ENCODE results near the gene PNPO.
"Not testable (repeated sequence)": the region's sequence is repeated elsewhere in the genome, so short reads cannot be mapped to it uniquely, and the experiment has no call there.

The PNPO gene

GRCh38 chr17:47907932-47908562, 33.3 kb upstream of the PNPO start:
- H3K9me3 Mint-ChIP-seq = no peaks in the 10 kb centered on the region
- no peak overlapping the region for H3K27ac Mint-ChIP-seq
- DNase-seq = no peak
- peaks cover 12% of the 10 kb centered on the region for H3K4me1 Mint-ChIP-seq
- H3K27me3 Mint-ChIP-seq = no peaks in the 10 kb centered on the region
- peaks cover 4% of the 10 kb centered on the region for H3K36me3 Mint-ChIP-seq (ENCODE audit: low read depth)
- no peak for ATAC-seq
- no peak overlapping the region for H3K4me3 Mint-ChIP-seq

- DNase-seq (no peak), ATAC-seq (no peak)
- H3K4me1 Mint-ChIP-seq = peaks cover 4% of the 10 kb centered on the region
- no peaks in the 10 kb centered on the region for H3K9me3 Mint-ChIP-seq
- no peaks in the 10 kb centered on the region for H3K27me3 Mint-ChIP-seq
- H3K4me3 Mint-ChIP-seq = no peak overlapping the region
- peaks cover 9% of the 10 kb centered on the region for H3K36me3 Mint-ChIP-seq (ENCODE audit: low read depth)
- no peak overlapping the region for H3K27ac Mint-ChIP-seq
Observed at GRCh38 chr17:47913050-47913449, 28.3 kb upstream of the PNPO start.

- no peak for ATAC-seq
- H3K27me3 Mint-ChIP-seq = no peaks in the 10 kb centered on the region
- no peak for DNase-seq
- peak overlapping the region; percentile 21 for H3K27ac Mint-ChIP-seq
- H3K4me3 Mint-ChIP-seq = no peak overlapping the region
- no peaks in the 10 kb centered on the region for H3K9me3 Mint-ChIP-seq
- peaks cover 7% of the 10 kb centered on the region for H3K36me3 Mint-ChIP-seq (ENCODE audit: low read depth)
- H3K4me1 Mint-ChIP-seq = peaks cover 2% of the 10 kb centered on the region
Observed at GRCh38 chr17:47914306-47914948, 26.9 kb upstream of the PNPO start.

- ATAC-seq (no peak), DNase-seq (no peak)
- H3K36me3 Mint-ChIP-seq (ENCODE audit: low read depth) = peaks cover 13% of the 10 kb centered on the region
- no peaks in the 10 kb centered on the region for H3K27me3 Mint-ChIP-seq
- no peaks in the 10 kb centered on the region for H3K4me1 Mint-ChIP-seq
- no peaks in the 10 kb centered on the region for H3K9me3 Mint-ChIP-seq
- no peak overlapping the region for H3K27ac Mint-ChIP-seq
- H3K4me3 Mint-ChIP-seq = no peak overlapping the region
Observed at GRCh38 chr17:47915776-47916398, 25.5 kb upstream of the PNPO start.

GRCh38 chr17:47916489-47917208, 24.7 kb upstream of the PNPO start:
- no peak overlapping the region for H3K27ac Mint-ChIP-seq
- DNase-seq (no peak), ATAC-seq (no peak)
- no peak overlapping the region for H3K4me3 Mint-ChIP-seq
- no peaks in the 10 kb centered on the region for H3K4me1 Mint-ChIP-seq
- peaks cover 13% of the 10 kb centered on the region for H3K36me3 Mint-ChIP-seq (ENCODE audit: low read depth)
- no peaks in the 10 kb centered on the region for H3K27me3 Mint-ChIP-seq
- H3K9me3 Mint-ChIP-seq = no peaks in the 10 kb centered on the region

GRCh38 chr17:47917581-47917980, 23.8 kb upstream of the PNPO start:
- Mint-ChIP-seq H3K27ac (no peak overlapping the region), H3K27me3 (no peaks in the 10 kb centered on the region), H3K4me3 (no peak overlapping the region), H3K36me3 (ENCODE audit: low read depth) (peaks cover 13% of the 10 kb centered on the region), H3K4me1 (no peaks in the 10 kb centered on the region), H3K9me3 (no peaks in the 10 kb centered on the region)
- DNase-seq (no peak), ATAC-seq (no peak)

GRCh38 chr17:47918006-47918405, 23.4 kb upstream of the PNPO start:
- no peaks in the 10 kb centered on the region for H3K4me1 Mint-ChIP-seq
- no peak overlapping the region for H3K27ac Mint-ChIP-seq
- H3K9me3 Mint-ChIP-seq = no peaks in the 10 kb centered on the region
- no peaks in the 10 kb centered on the region for H3K27me3 Mint-ChIP-seq
- ATAC-seq (no peak), DNase-seq (no peak)
- no peak overlapping the region for H3K4me3 Mint-ChIP-seq
- peaks cover 13% of the 10 kb centered on the region for H3K36me3 Mint-ChIP-seq (ENCODE audit: low read depth)

- peaks cover 13% of the 10 kb centered on the region for H3K36me3 Mint-ChIP-seq (ENCODE audit: low read depth)
- H3K9me3 Mint-ChIP-seq = no peaks in the 10 kb centered on the region
- ATAC-seq (no peak), DNase-seq (no peak)
- no peaks in the 10 kb centered on the region for H3K4me1 Mint-ChIP-seq
- no peaks in the 10 kb centered on the region for H3K27me3 Mint-ChIP-seq
- no peak overlapping the region for H3K4me3 Mint-ChIP-seq
- no peak overlapping the region for H3K27ac Mint-ChIP-seq
Observed at GRCh38 chr17:47918991-47919390, 22.4 kb upstream of the PNPO start.

GRCh38 chr17:47919889-47920288, 21.5 kb upstream of the PNPO start:
- DNase-seq, H3K4me3 Mint-ChIP-seq, H3K9me3 Mint-ChIP-seq, ATAC-seq, H3K27ac Mint-ChIP-seq, H3K4me1 Mint-ChIP-seq, H3K27me3 Mint-ChIP-seq: not testable (repeated sequence)
- peaks cover 13% of the 10 kb centered on the region for H3K36me3 Mint-ChIP-seq (ENCODE audit: low read depth)

- ATAC-seq = no peak
- no peaks in the 10 kb centered on the region for H3K4me1 Mint-ChIP-seq
- peaks cover 21% of the 10 kb centered on the region for H3K36me3 Mint-ChIP-seq (ENCODE audit: low read depth)
- no peaks in the 10 kb centered on the region for H3K9me3 Mint-ChIP-seq
- no peak overlapping the region for H3K4me3 Mint-ChIP-seq
- DNase-seq = no peak
- H3K27ac Mint-ChIP-seq = no peak overlapping the region
- no peaks in the 10 kb centered on the region for H3K27me3 Mint-ChIP-seq
Observed at GRCh38 chr17:47924785-47925677, 16.3 kb upstream of the PNPO start.

GRCh38 chr17:47925678-47925988, 15.7 kb upstream of the PNPO start:
- H3K4me1 Mint-ChIP-seq = no peaks in the 10 kb centered on the region
- H3K27ac Mint-ChIP-seq = no peak overlapping the region
- ATAC-seq (no peak), DNase-seq (no peak)
- no peak overlapping the region for H3K4me3 Mint-ChIP-seq
- peaks cover 21% of the 10 kb centered on the region for H3K36me3 Mint-ChIP-seq (ENCODE audit: low read depth)
- no peaks in the 10 kb centered on the region for H3K9me3 Mint-ChIP-seq
- no peaks in the 10 kb centered on the region for H3K27me3 Mint-ChIP-seq

GRCh38 chr17:47927821-47928400, 13.5 kb upstream of the PNPO start:
- H3K4me1 Mint-ChIP-seq = no peaks in the 10 kb centered on the region
- peaks cover 17% of the 10 kb centered on the region for H3K36me3 Mint-ChIP-seq (ENCODE audit: low read depth)

GRCh38 chr17:47928415-47928814, 13.0 kb upstream of the PNPO start:
- ATAC-seq (no peak), DNase-seq (no peak)
- H3K27ac Mint-ChIP-seq = no peak overlapping the region
- peaks cover 19% of the 10 kb centered on the region for H3K36me3 Mint-ChIP-seq (ENCODE audit: low read depth)
- no peaks in the 10 kb centered on the region for H3K9me3 Mint-ChIP-seq
- no peaks in the 10 kb centered on the region for H3K4me1 Mint-ChIP-seq
- no peaks in the 10 kb centered on the region for H3K27me3 Mint-ChIP-seq
- no peak overlapping the region for H3K4me3 Mint-ChIP-seq

More at GRCh38 chr17:47927821-47928400, 13.5 kb upstream of the PNPO start:
- H3K4me3 Mint-ChIP-seq = no peak overlapping the region
- no peaks in the 10 kb centered on the region for H3K27me3 Mint-ChIP-seq
- no peaks in the 10 kb centered on the region for H3K9me3 Mint-ChIP-seq
- ATAC-seq (no peak), DNase-seq (no peak)
- no peak overlapping the region for H3K27ac Mint-ChIP-seq

Measured in activated naive CD8-positive, alpha-beta T cell treated with anti-CD3 and anti-CD28 coated beads, Interleukin-2, amount 50 U/mL, for 24 hours (primary cell).